ENCODE data around the gene IVNS1ABP. TPM values are rescaled to one million over a fixed set of nuclear protein-coding genes. Genes with fewer than 3 reads are reported as not detected.

IVNS1ABP gene
- total RNA-seq, 1 donor from 2014 or later, result 75.6 TPM

- H3K4me3 ChIP-seq (ENCODE audit: low read depth, low read length), result no peak overlapping the region
- TF ChIP-seq, protein P1, sequence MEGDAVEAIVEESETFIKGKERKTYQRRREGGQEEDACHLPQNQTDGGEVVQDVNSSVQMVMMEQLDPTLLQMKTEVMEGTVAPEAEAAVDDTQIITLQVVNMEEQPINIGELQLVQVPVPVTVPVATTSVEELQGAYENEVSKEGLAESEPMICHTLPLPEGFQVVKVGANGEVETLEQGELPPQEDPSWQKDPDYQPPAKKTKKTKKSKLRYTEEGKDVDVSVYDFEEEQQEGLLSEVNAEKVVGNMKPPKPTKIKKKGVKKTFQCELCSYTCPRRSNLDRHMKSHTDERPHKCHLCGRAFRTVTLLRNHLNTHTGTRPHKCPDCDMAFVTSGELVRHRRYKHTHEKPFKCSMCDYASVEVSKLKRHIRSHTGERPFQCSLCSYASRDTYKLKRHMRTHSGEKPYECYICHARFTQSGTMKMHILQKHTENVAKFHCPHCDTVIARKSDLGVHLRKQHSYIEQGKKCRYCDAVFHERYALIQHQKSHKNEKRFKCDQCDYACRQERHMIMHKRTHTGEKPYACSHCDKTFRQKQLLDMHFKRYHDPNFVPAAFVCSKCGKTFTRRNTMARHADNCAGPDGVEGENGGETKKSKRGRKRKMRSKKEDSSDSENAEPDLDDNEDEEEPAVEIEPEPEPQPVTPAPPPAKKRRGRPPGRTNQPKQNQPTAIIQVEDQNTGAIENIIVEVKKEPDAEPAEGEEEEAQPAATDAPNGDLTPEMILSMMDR (conservative IDR thresholded peaks at IDR 0.05; ENCODE audit: low read depth, low read length), result no peak
- no peak for DNase-seq (ENCODE audit: low read depth)
Observed at GRCh38 chr1:185319139-185319475, 2.1 kb upstream of the IVNS1ABP start.

DNA sequence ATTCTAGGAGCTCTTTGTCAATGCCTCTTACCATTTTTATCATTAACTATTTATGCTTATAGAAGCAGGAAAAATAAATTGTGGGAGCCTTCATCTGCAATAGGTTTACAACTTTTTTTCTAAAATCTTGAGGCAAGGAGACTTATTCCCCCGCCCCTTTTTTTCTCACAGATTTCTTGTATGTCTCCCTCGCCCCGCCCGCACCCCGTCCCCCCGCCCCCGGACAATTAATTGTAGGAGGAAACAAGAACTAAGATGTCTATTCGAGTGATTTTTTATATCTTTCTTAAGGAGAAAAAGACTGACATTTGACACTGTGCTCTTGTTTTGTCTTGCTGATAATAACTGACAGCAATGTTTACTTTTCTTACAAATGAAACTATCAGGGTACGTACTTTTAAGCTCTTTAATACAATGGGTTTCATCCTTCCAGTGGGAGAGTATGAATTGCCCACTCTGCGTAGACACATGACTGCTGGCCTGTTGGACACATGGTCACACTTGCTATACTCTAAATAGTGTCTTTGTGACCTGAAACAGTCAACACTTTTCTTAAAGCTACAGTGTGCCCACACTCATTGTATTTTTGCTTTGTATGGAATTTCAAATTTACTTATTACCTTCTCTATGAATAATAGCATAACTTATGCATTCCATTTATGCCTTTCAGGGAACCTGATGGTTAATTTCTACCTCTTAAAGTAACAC, 1.5 kb upstream of the IVNS1ABP start:
- DNase-seq (ENCODE audit: low read depth), result no peak
- TF ChIP-seq, protein P1 (conservative IDR thresholded peaks at IDR 0.05; ENCODE audit: low read depth, low read length), result no peak
- H3K4me3 ChIP-seq (ENCODE audit: low read depth, low read length), result peak overlapping the region; percentile 91

- TF ChIP-seq, protein P1 (conservative IDR thresholded peaks at IDR 0.05; ENCODE audit: low read depth, low read length), result no peak
- peak; percentile 51 for DNase-seq (ENCODE audit: low read depth)
Observed at GRCh38 chr1:185317886-185318310, 855 bp upstream of the IVNS1ABP start.

GRCh38 chr1:185316163-185317033, 645 bp downstream of the IVNS1ABP start:
- DNase-seq (ENCODE audit: low read depth), result no peak
- TF ChIP-seq, protein P1 (conservative IDR thresholded peaks at IDR 0.05; ENCODE audit: low read depth, low read length), result peak; percentile 18
- H3K4me3 ChIP-seq (ENCODE audit: low read depth, low read length), result peak overlapping the region; percentile 91

More at GRCh38 chr1:185317886-185318310, 855 bp upstream of the IVNS1ABP start:
- peak overlapping the region; percentile 91 for H3K4me3 ChIP-seq (ENCODE audit: low read depth, low read length)

GRCh38 chr1:185315445-185316071, 1.5 kb downstream of the IVNS1ABP start:
- TF ChIP-seq, protein P1 (conservative IDR thresholded peaks at IDR 0.05; ENCODE audit: low read depth, low read length), result no peak
- peak overlapping the region; percentile 91 for H3K4me3 ChIP-seq (ENCODE audit: low read depth, low read length)
- DNase-seq (ENCODE audit: low read depth), result no peak

DNA sequence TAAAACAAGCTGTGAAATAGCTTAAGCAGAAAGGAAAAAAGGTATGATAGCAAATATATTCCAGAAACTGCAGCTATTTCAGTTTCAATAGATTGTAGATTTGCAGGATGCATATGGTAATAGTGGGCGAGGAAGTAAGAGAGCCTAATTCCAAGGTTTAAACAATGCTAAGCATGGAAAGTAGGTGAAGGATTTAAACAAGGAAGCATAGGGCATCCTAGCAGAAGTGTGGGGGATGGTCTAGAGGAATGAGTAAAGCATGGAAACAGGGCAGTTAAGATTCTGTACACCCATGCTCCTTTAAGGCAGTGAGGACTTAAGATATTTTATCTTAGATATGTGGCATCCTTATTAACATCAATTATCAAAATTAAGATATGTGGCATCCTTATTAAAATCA, 2.6 kb downstream of the IVNS1ABP start:
- H3K4me3 ChIP-seq (ENCODE audit: low read depth, low read length), result peak overlapping the region; percentile 91
- TF ChIP-seq, protein P1 (conservative IDR thresholded peaks at IDR 0.05; ENCODE audit: low read depth, low read length), result no peak
- DNase-seq (ENCODE audit: low read depth), result no peak

All from epithelial cell of proximal tubule (primary cell).